ENCODE measurements around the gene IER2. TPM values are rescaled to one million over a fixed set of nuclear protein-coding genes. Genes with fewer than 3 reads are reported as not detected.

IER2 gene
- total and polyA plus RNA-seq, 9 of the 15 experiments (the other 6 are each of a cell fraction or from before 2014, with no cell fraction given), result 4.5 to 205 (median 23.7) TPM

DNA sequence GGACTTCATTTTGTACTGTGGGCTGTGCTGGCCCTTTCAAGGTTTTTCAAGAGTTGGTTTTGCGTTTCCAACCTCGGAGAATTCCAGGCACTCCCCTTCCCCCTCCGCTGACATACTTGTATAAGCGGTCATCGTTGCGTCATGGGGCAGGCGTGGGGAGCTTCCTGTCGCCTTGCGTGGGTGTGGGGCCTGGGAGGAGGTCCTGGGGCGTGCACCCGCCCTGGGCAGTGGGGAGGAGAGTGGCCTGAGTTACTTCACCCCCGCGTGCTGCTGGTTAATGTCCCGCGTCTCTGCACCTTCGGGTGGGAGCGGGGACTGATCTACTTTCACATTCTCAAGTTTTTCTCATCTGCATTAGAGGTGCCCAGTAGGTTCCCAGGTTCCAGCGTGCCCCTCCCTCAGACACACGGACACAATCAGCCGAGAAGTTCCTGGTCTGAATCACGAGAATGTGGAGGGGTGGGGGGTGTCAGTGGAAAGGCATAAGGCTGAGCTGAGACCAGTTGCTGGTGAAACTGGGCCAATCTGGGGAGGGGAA, 4.1 kb downstream of the IER2 start (continued):
- TF ChIP-seq, protein P1, sequence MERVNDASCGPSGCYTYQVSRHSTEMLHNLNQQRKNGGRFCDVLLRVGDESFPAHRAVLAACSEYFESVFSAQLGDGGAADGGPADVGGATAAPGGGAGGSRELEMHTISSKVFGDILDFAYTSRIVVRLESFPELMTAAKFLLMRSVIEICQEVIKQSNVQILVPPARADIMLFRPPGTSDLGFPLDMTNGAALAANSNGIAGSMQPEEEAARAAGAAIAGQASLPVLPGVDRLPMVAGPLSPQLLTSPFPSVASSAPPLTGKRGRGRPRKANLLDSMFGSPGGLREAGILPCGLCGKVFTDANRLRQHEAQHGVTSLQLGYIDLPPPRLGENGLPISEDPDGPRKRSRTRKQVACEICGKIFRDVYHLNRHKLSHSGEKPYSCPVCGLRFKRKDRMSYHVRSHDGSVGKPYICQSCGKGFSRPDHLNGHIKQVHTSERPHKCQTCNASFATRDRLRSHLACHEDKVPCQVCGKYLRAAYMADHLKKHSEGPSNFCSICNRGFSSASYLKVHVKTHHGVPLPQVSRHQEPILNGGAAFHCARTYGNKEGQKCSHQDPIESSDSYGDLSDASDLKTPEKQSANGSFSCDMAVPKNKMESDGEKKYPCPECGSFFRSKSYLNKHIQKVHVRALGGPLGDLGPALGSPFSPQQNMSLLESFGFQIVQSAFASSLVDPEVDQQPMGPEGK (CRISPR knock-in tag; IDR thresholded peaks at IDR 0.05; ENCODE audit: borderline replicate concordance), result no peak
- TF ChIP-seq, protein P2, sequence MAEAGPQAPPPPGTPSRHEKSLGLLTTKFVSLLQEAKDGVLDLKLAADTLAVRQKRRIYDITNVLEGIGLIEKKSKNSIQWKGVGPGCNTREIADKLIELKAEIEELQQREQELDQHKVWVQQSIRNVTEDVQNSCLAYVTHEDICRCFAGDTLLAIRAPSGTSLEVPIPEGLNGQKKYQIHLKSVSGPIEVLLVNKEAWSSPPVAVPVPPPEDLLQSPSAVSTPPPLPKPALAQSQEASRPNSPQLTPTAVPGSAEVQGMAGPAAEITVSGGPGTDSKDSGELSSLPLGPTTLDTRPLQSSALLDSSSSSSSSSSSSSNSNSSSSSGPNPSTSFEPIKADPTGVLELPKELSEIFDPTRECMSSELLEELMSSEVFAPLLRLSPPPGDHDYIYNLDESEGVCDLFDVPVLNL (CRISPR knock-in tag; IDR thresholded peaks at IDR 0.05; ENCODE audit: low read depth), result no peak
- TF ChIP-seq HNRNPH1 (optimal IDR thresholded peaks at IDR 0.05; ENCODE audit: low read depth, low read length), result no peak
- TF ChIP-seq ZNF408 (CRISPR knock-in tag; IDR thresholded peaks at IDR 0.05; ENCODE audit: low read depth), result no peak
- TF ChIP-seq, protein P3, sequence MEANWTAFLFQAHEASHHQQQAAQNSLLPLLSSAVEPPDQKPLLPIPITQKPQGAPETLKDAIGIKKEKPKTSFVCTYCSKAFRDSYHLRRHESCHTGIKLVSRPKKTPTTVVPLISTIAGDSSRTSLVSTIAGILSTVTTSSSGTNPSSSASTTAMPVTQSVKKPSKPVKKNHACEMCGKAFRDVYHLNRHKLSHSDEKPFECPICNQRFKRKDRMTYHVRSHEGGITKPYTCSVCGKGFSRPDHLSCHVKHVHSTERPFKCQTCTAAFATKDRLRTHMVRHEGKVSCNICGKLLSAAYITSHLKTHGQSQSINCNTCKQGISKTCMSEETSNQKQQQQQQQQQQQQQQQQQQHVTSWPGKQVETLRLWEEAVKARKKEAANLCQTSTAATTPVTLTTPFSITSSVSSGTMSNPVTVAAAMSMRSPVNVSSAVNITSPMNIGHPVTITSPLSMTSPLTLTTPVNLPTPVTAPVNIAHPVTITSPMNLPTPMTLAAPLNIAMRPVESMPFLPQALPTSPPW (CRISPR knock-in tag; IDR thresholded peaks at IDR 0.05), result peak; percentile 56; the same call in 1 of the 2 replicates
- TF ChIP-seq TRIM28 (IDR thresholded peaks at IDR 0.05), result no peak
- TF ChIP-seq, protein P4, sequence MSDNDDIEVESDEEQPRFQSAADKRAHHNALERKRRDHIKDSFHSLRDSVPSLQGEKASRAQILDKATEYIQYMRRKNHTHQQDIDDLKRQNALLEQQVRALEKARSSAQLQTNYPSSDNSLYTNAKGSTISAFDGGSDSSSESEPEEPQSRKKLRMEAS (CRISPR knock-in tag; IDR thresholded peaks at IDR 0.05), result no peak
- no peak for TF ChIP-seq CBFA2T2 (conservative IDR thresholded peaks at IDR 0.05)
- no peak; the same call in 1 of the 2 replicates for TF ChIP-seq ZNF431 (CRISPR knock-in tag; IDR thresholded peaks at IDR 0.05)
- no peak for TF ChIP-seq STAG1 (CRISPR knock-in tag; IDR thresholded peaks at IDR 0.05; ENCODE audit: borderline replicate concordance)
- no peak for TF ChIP-seq ZNF766 (CRISPR knock-in tag; conservative IDR thresholded peaks at IDR 0.05)
- TF ChIP-seq SP2 (IDR thresholded peaks at IDR 0.05; ENCODE audit: extremely low read depth, low read depth, low read length, poor library complexity, severe bottlenecking), result no peak
- TF ChIP-seq, protein P5, sequence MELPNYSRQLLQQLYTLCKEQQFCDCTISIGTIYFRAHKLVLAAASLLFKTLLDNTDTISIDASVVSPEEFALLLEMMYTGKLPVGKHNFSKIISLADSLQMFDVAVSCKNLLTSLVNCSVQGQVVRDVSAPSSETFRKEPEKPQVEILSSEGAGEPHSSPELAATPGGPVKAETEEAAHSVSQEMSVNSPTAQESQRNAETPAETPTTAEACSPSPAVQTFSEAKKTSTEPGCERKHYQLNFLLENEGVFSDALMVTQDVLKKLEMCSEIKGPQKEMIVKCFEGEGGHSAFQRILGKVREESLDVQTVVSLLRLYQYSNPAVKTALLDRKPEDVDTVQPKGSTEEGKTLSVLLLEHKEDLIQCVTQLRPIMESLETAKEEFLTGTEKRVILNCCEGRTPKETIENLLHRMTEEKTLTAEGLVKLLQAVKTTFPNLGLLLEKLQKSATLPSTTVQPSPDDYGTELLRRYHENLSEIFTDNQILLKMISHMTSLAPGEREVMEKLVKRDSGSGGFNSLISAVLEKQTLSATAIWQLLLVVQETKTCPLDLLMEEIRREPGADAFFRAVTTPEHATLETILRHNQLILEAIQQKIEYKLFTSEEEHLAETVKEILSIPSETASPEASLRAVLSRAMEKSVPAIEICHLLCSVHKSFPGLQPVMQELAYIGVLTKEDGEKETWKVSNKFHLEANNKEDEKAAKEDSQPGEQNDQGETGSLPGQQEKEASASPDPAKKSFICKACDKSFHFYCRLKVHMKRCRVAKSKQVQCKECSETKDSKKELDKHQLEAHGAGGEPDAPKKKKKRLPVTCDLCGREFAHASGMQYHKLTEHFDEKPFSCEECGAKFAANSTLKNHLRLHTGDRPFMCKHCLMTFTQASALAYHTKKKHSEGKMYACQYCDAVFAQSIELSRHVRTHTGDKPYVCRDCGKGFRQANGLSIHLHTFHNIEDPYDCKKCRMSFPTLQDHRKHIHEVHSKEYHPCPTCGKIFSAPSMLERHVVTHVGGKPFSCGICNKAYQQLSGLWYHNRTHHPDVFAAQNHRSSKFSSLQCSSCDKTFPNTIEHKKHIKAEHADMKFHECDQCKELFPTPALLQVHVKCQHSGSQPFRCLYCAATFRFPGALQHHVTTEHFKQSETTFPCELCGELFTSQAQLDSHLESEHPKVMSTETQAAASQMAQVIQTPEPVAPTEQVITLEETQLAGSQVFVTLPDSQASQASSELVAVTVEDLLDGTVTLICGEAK (IDR thresholded peaks at IDR 0.05), result peak; percentile 36; the same call in 1 of the 2 replicates
- TF ChIP-seq, protein P5 (CRISPR knock-in tag; IDR thresholded peaks at IDR 0.05), result peak; percentile 51
